Effector CD4-positive, alpha-beta T cell (primary cell): ENCODE results near the gene TTC9B. TPM values are rescaled to one million over a fixed set of nuclear protein-coding genes. Genes with fewer than 3 reads are reported as not detected.

Experiments
- DNase-seq: peaks from one replicate; pipeline ENCODE4 v3.0.0-alpha.2; 2020
- total RNA-seq: gene quantifications from one replicate; lab custom pipeline; 2026; lab: John Stamatoyannopoulos, UW

The TTC9B gene
- total RNA-seq, result not detected

- DNase-seq, result peak; percentile 19
Measured at GRCh38 chr19:40217934-40218890, at the start of gene TTC9B. Gene TTC9B (minus strand): TSS chr19:40218384. CDS start chr19:40218381, 3 bp downstream.

GRCh38 chr19:40267601-40267997 lies 49.4 kb upstream of the TTC9B start:
- no peak for DNase-seq

GRCh38 chr19:40266912-40267600 lies 48.9 kb upstream of the TTC9B start:
- DNase-seq, result no peak

GRCh38 chr19:40266119-40266518 lies 47.9 kb upstream of the TTC9B start:
- no peak for DNase-seq

DNA sequence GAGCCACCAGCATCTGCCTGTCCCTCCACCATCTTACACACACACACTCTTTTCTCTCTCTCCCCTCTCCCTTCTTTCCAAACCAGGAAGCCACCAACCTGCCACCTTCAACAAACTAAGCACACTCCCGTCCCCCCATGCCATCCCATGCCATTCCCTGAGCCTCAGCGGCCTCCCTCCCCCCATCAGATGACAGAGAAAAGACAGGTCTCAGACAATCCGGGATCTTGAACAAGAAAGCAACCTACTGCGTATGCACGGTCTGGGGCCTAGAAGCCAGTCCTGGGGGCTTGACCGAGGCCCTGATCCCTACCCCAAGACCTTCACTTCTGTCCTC lies 47.5 kb upstream of the TTC9B start:
- no peak for DNase-seq

GRCh38 chr19:40265055-40265762 lies 47.0 kb upstream of the TTC9B start:
- no peak for DNase-seq

DNA sequence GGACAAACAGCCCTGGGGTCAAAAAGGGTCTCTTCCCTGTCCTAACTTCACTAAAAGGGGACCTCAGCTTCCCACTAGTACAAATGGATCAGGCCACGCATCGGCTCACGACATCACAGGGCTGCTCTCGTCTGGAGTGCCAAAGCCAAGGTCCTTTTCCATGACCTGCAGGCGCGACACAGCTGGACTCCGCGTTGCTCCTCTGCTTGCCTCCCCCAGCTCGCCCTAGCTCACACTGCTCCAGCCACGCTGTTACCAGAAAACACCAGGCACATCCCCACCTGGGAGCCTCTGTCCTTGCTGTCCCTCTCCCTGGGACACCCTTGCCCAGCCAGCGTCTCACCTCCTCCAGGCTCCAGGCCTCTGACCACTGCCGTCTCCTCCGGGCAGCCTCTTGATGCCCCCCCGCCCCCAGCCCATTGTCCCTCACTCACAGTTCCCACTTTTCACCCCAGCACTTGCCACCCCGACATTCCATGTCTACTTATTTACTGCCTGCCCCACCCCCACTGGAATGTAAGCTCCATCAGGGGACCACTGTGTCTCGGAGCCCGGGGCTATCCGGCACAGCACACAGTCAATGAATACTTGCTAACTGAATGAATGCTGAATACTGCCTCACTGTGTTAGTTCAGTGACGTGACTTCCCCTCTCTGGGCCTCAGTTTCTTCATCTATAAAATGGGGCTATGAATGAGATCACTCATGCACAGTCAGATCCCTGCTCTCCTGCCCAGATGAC lies 46.3 kb upstream of the TTC9B start:
- no peak for DNase-seq

GRCh38 chr19:40263440-40264313 lies 45.5 kb upstream of the TTC9B start:
- DNase-seq, result no peak

DNA sequence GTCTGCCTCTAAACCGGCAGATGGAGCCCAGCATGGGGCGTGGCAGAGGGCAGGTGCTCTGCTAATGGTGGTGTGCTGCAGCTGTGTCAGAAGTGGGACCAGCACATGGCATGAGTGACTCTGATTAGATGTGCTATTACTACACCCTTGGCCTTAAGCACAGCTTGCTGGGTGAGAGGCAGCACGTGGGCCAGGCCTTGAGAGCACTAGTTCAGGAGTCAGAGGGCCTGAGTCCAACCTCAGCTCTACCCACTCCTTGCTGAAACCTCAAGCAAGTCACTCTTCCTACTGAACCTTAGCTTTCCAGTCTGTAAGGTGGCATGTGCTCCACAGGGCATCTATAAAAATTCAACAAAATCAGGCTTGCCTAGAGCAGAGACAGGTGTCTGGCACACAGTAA lies 44.2 kb upstream of the TTC9B start:
- DNase-seq, result no peak

DNA sequence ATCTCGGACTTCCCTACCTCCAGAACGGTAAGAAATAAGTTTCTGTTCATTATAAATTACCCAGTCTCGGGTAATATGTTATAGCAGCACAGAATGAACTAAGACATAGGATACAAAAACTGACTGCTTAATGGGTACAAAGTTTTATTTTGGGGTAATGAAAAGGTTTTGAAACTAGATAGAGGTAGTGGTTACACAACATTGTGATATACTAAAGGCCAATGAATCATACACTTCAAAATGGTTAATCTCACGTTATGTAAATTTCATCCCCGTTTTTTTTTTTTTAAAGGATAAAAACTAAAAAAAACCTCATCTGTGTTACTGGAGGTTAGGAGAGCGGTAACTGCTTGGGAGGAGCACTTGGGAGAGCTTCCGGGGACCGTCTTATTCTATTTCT lies 43.4 kb upstream of the TTC9B start:
- no peak for DNase-seq

- DNase-seq, result no peak
Measured at GRCh38 chr19:40257096-40257517, 38.9 kb upstream of the TTC9B start.

DNA sequence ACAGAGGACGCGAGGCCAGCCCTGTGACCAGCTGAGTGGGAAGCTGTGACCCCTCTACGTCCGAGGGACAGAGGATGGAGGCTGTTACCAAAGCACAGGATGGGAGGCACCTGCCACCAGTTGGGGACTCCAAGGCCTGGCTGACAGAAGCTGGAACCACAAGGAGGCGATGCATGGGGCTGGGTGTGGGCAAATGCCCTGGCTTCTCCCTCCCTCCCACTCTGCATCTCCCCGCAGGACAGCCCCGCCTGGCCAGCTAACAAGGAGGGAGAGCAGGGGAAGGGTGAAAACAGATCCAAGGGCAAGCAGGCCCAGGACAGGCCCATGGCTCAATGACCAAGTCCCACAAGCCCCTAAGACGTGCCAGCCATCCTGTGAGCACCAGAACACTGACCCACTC lies 38.3 kb upstream of the TTC9B start:
- DNase-seq, result no peak

GRCh38 chr19:40255619-40256166 lies 37.5 kb upstream of the TTC9B start:
- no peak for DNase-seq

DNA sequence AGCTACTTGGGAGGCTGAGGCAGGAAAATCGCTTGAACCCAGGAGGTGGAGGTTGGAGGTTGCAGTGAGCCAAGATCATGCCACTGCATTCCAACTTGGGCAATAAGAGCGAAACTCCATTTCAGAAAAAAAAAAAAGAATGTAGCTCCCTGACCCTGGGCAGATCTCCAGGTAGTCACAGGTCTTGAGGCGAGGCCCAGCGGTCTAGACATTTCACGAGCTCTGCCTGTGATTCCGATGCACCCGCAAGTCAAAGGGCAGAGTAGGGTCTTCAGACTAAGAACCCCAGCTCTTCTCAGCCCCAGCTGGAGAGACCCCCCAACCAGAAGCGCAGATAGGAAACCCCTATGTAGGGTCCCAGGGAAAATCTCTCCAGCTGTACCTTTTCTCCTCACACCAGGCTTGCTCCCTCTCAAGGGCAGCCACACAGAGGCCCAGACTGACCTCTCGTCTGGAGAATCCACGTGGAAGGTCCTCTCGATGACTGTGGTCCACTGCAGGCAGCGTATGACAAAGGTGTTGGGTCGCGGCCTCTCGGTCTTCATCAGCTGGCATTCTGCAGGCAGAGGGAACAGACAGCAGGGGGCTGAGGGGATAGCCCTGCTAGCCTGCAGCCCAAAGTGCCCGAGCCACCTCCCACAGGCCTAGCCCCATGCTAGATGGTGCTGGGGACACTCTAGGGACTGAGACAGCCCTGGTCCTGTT lies 36.7 kb upstream of the TTC9B start:
- no peak for DNase-seq

DNA sequence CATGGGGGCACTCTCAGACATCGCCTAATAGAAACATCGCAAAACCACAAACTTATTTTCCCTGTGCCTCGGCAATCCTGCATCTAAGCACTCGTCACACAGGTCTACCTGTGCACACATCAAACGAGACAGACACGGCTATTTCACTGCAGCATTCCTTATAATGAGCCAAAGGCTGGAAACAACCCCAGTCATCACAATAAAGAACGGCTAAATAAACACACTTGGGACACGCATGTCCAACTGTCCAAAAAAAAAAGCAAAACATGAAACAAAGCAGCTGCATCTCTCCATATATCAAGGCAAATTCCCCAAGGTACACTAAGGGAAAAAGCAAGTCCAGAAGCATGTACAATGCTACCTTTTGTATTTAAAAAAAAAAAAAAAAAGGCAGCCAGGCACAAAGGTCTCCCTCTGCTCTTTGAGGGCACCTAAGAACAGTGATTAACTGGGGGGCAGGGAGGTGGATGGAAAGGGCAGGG lies 35.5 kb upstream of the TTC9B start:
- no peak for DNase-seq

DNA sequence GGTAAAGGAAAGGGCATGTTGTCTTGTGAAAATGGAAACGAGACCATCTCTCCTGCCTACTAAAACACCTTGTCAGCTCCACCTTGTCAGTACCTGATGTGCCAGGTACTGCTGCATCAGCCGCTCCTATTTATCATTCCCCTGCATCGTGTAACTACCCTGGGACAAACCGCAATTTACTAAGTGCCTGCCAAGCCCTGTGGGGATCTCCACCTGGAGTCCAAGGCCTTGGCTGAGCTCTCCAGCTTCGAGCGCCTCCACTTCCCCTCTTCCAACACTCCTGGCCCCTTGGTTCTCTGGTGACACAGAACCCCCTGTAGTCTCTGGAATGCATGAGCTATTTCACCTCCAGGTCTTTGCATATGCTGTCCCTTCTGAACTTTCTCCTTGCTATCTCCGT lies 34.2 kb upstream of the TTC9B start:
- no peak for DNase-seq

GRCh38 chr19:40251991-40252390 lies 33.8 kb upstream of the TTC9B start:
- no peak for DNase-seq

- DNase-seq, result no peak
Measured at GRCh38 chr19:40251244-40251643, 33.1 kb upstream of the TTC9B start.

- DNase-seq, result no peak
Measured at GRCh38 chr19:40249781-40250180, 31.6 kb upstream of the TTC9B start.

GRCh38 chr19:40249201-40249600 lies 31.0 kb upstream of the TTC9B start:
- no peak for DNase-seq
